SK-N-SH treated with all-trans-retinoic acid at 6 μM for 48 hours (cell line): ENCODE data around the gene DCAF16.

Experiments
- ARNTL ChIP-seq: fragments of 450-650 bp; formaldehyde crosslinking; IDR thresholded peaks from 2 replicates; pipeline ENCODE4 v1.5.0; 2020; ENCODE audit warnings: low read depth, mild to moderate bottlenecking, moderate library complexity, borderline replicate concordance
- BACH2 ChIP-seq: fragments of 250-450 bp; sonication (Bioruptor Pico); IDR thresholded peaks from 2 replicates; pipeline ENCODE4 v1.9.0; 2021; ENCODE audit warnings: mild to moderate bottlenecking, borderline replicate concordance
- CSDC2 ChIP-seq: fragments of 250-450 bp; sonication (Bioruptor Pico); IDR thresholded peaks from 2 replicates; pipeline ENCODE4 v1.5.0; 2020; ENCODE audit warnings: mild to moderate bottlenecking, moderate library complexity
- ESRRG ChIP-seq: fragments of 250-450 bp; sonication (Bioruptor Pico); IDR thresholded peaks from 2 replicates; pipeline ENCODE4 v1.6.1; 2021; ENCODE audit warnings: mild to moderate bottlenecking
- OSR1 ChIP-seq: fragments of 250-450 bp; sonication (Bioruptor Pico); IDR thresholded peaks from 2 replicates; pipeline ENCODE4 v1.8.0; 2022; ENCODE audit warnings: moderate library complexity, mild to moderate bottlenecking, inconsistent platforms
- RARB ChIP-seq: fragments of 250-450 bp; sonication (Bioruptor Pico); IDR thresholded peaks from 2 replicates; pipeline ENCODE4 v1.8.0; 2021; ENCODE audit warnings: mild to moderate bottlenecking, moderate library complexity
- ZC3H10 ChIP-seq: fragments of 250-450 bp; sonication (Bioruptor Pico); IDR thresholded peaks from 2 replicates; pipeline ENCODE4 v1.5.1; 2021; ENCODE audit warnings: mild to moderate bottlenecking, moderate library complexity
- ZFP3 ChIP-seq: fragments of 250-450 bp; sonication (Bioruptor Pico); IDR thresholded peaks from 2 replicates; pipeline ENCODE4 v1.5.0; 2020; ENCODE audit warnings: mild to moderate bottlenecking, moderate library complexity
- ZFP30 ChIP-seq: fragments of 450-650 bp; formaldehyde crosslinking; IDR thresholded peaks from 2 replicates; pipeline ENCODE4 v1.5.0; 2022; ENCODE audit warnings: mild to moderate bottlenecking, moderate library complexity
- ZNF70 ChIP-seq: fragments of 450-650 bp; formaldehyde crosslinking; IDR thresholded peaks from 2 replicates; pipeline ENCODE4 v1.5.0; 2020; ENCODE audit warnings: mild to moderate bottlenecking, moderate library complexity
- ZNF8 ChIP-seq: fragments of 450-650 bp; formaldehyde crosslinking; IDR thresholded peaks from 2 replicates; pipeline ENCODE4 v1.5.0; 2020; ENCODE audit warnings: mild to moderate bottlenecking, moderate library complexity
- TF ChIP-seq, protein P1 (sequence below): fragments of 250-450 bp; sonication (Bioruptor Pico); IDR thresholded peaks from 2 replicates; pipeline ENCODE4 v1.8.0; 2020; ENCODE audit warnings: mild to moderate bottlenecking, moderate library complexity, borderline replicate concordance
- TF ChIP-seq, protein P2 (sequence below): fragments of 250-450 bp; sonication (Bioruptor Pico); IDR thresholded peaks from 2 replicates; pipeline ENCODE4 v1.8.0; 2021; ENCODE audit warnings: low read depth, mild to moderate bottlenecking, moderate library complexity, borderline replicate concordance
- TF ChIP-seq, protein P3 (sequence below): fragments of 250-450 bp; sonication (Bioruptor Pico); IDR thresholded peaks from 2 replicates; pipeline ENCODE4 v1.5.1; 2020; ENCODE audit warnings: low read depth, mild to moderate bottlenecking, moderate library complexity

DNA sequence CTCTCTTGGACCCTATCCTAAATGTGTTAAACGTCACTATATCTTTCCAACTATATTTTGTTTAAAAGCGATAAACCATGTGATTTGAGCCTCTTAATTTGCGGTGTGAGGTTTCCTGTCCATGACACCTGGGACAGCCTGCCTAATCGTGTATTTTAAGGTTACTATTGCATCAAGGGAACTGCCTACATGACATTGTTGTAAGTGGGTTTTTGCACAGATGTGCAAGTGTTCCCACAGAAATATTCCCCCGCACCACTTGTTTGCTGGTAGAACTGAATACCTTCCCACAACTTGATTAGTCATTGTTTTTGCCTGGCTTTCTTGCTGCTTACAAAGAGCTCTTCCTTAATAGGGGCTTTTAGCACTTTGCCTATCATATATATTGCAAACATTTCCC, 24.0 kb downstream of the DCAF16 start:
- no peak for TF ChIP-seq ZFP30 (CRISPR knock-in tag)
- TF ChIP-seq, protein P1, sequence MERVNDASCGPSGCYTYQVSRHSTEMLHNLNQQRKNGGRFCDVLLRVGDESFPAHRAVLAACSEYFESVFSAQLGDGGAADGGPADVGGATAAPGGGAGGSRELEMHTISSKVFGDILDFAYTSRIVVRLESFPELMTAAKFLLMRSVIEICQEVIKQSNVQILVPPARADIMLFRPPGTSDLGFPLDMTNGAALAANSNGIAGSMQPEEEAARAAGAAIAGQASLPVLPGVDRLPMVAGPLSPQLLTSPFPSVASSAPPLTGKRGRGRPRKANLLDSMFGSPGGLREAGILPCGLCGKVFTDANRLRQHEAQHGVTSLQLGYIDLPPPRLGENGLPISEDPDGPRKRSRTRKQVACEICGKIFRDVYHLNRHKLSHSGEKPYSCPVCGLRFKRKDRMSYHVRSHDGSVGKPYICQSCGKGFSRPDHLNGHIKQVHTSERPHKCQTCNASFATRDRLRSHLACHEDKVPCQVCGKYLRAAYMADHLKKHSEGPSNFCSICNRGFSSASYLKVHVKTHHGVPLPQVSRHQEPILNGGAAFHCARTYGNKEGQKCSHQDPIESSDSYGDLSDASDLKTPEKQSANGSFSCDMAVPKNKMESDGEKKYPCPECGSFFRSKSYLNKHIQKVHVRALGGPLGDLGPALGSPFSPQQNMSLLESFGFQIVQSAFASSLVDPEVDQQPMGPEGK (CRISPR knock-in tag) = no peak
- no peak for TF ChIP-seq ESRRG (CRISPR knock-in tag)
- TF ChIP-seq RARB (CRISPR knock-in tag) = no peak
- TF ChIP-seq BACH2 (CRISPR knock-in tag) = no peak
- TF ChIP-seq, protein P2, sequence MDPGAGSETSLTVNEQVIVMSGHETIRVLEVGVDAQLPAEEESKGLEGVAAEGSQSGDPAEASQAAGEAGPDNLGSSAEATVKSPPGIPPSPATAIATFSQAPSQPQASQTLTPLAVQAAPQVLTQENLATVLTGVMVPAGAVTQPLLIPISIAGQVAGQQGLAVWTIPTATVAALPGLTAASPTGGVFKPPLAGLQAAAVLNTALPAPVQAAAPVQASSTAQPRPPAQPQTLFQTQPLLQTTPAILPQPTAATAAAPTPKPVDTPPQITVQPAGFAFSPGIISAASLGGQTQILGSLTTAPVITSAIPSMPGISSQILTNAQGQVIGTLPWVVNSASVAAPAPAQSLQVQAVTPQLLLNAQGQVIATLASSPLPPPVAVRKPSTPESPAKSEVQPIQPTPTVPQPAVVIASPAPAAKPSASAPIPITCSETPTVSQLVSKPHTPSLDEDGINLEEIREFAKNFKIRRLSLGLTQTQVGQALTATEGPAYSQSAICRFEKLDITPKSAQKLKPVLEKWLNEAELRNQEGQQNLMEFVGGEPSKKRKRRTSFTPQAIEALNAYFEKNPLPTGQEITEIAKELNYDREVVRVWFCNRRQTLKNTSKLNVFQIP (CRISPR knock-in tag) = no peak
- no peak for TF ChIP-seq ZNF70 (CRISPR knock-in tag)
- TF ChIP-seq, protein P3, sequence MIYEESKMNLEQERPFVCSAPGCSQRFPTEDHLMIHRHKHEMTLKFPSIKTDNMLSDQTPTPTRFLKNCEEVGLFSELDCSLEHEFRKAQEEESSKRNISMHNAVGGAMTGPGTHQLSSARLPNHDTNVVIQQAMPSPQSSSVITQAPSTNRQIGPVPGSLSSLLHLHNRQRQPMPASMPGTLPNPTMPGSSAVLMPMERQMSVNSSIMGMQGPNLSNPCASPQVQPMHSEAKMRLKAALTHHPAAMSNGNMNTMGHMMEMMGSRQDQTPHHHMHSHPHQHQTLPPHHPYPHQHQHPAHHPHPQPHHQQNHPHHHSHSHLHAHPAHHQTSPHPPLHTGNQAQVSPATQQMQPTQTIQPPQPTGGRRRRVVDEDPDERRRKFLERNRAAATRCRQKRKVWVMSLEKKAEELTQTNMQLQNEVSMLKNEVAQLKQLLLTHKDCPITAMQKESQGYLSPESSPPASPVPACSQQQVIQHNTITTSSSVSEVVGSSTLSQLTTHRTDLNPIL (CRISPR knock-in tag) = no peak
- TF ChIP-seq ZFP3 = no peak
- TF ChIP-seq OSR1 (CRISPR knock-in tag) = no peak
- no peak for TF ChIP-seq ARNTL (CRISPR knock-in tag)
- TF ChIP-seq CSDC2 (CRISPR knock-in tag) = no peak
- TF ChIP-seq ZNF8 (CRISPR knock-in tag) = no peak
- no peak for TF ChIP-seq ZC3H10
